HCT116 (cell line): ENCODE data around the gene PSKH1. TPM values are rescaled to one million over a fixed set of nuclear protein-coding genes. Genes with fewer than 3 reads are reported as not detected.
A peak's percentile ranks its signal among the peaks of the same experiment; 100 is the strongest.

Experiments used
- ATAC-seq: fragments of 200-7000 bp; cut with Tn5 transposase; 2 replicates; pipeline ENCODE4 v1.9.1; 2020; ENCODE audit warnings: mild to moderate bottlenecking, moderate library complexity
- BruUV-seq: library from RNA; stranded (reverse); fragments of 400-500 nt; replicated peaks from 2 replicates; lab custom pipeline; 2021; lab: Mats Ljungman, UMichigan
- CTCF ChIA-PET: fragments of 300-600 bp; sonication (Branson Sonifier 250); formaldehyde crosslinking; loops from one replicate; lab custom pipeline; 2021; ENCODE audit warnings: antibody characterized with exemption; lab: Charles Lee
- POLR2A ChIA-PET: fragments of 300-600, 350-600 bp; sonication (Branson Sonifier 250); formaldehyde crosslinking; loops from one replicate; lab custom pipeline; 2021; ENCODE audit warnings: antibody characterized with exemption; lab: Charles Lee
- RAD21 ChIA-PET, 2 experiments: fragments of 300-600 bp; sonication (Branson Sonifier 250); formaldehyde crosslinking; loops; one replicate each; lab custom pipeline; 2023; ENCODE audit warnings: low total read pairs in 2 of 2; ENCODE audit not compliant: uncharacterized antibody in 2 of 2, unreplicated experiment in 2 of 2, low non-redundant PET in 1 of 2; lab: Charles Lee
- DNase-seq: peaks from one replicate; pipeline ENCODE4 v3.0.0-alpha.2; 2010; ENCODE audit warnings: low read depth, low spot score
- H2AFZ ChIP-seq: fragments of 200-600 bp; shearing (Covaris generic), sonication (generic); 2 replicates; pipeline ENCODE4 v1.6.1; 2017; ENCODE audit warnings: low read depth, mixed run types, mixed read lengths, antibody characterized with exemption, low read length; ENCODE audit not compliant: poor library complexity, severe bottlenecking
- H3K27ac ChIP-seq: 2 replicates; pipeline ENCODE4 v1.5.1; 2012; ENCODE audit warnings: low read depth, low read length
- H3K27me3 ChIP-seq: fragments of 200-600 bp; sonication (generic); 2 replicates; pipeline ENCODE4 v1.6.1; 2016; ENCODE audit warnings: mixed run types, low read length, mixed read lengths; ENCODE audit not compliant: insufficient read depth
- H3K36me3 ChIP-seq, 2 experiments: fragments of 200-500 bp in 1 of 2; fragments of 200-600 bp in 1 of 2; sonication (Bioruptor generic) in 1 of 2; sonication (generic) in 1 of 2; 2 replicates each; pipeline versions ENCODE4 v1.5.1 to v1.6.1; 2014 to 2016; ENCODE audit warnings: low read length in 2 of 2, inconsistent platforms in 1 of 2, mixed read lengths in 1 of 2, mixed run types in 1 of 2; ENCODE audit not compliant: insufficient read depth in 2 of 2, control insufficient read depth in 1 of 2
- H3K4me1 ChIP-seq, 2 experiments: fragments of 200-600 bp in 1 of 2; sonication (generic) in 1 of 2; 2 replicates each; pipeline versions ENCODE4 v1.5.1 to v1.6.1; 2012 to 2017; ENCODE audit warnings: low read length in 2 of 2, inconsistent platforms in 1 of 2, mild to moderate bottlenecking in 1 of 2, mixed read lengths in 1 of 2, mixed run types in 1 of 2, moderate library complexity in 1 of 2; ENCODE audit not compliant: insufficient read depth in 2 of 2, control insufficient read depth in 1 of 2
- H3K4me2 ChIP-seq: fragments of 200-600 bp; sonication (generic); 2 replicates; pipeline ENCODE4 v1.6.1; 2017; ENCODE audit warnings: mixed run types, low read length, mixed read lengths
- H3K4me3 ChIP-seq, 2 experiments: fragments of 200-600 bp in 1 of 2; sonication (generic) in 1 of 2; replicated peaks in 1 of 2; 2 replicates each; pipeline ENCODE4 v1.5.1; 2011 to 2016; ENCODE audit warnings: low read length in 2 of 2, control low read depth in 1 of 2, low read depth in 1 of 2, mild to moderate bottlenecking in 1 of 2, mixed read lengths in 1 of 2, mixed run types in 1 of 2
- H3K79me2 ChIP-seq: fragments of 200-600 bp; sonication (generic); 2 replicates; pipeline ENCODE4 v1.6.1; 2017; ENCODE audit warnings: mild to moderate bottlenecking, mixed run types, low read length, moderate library complexity, mixed read lengths; ENCODE audit not compliant: insufficient read depth
- H3K9ac ChIP-seq: fragments of 200-600 bp; sonication (generic); 2 replicates; pipeline ENCODE4 v1.6.1; 2016; ENCODE audit warnings: low read length, mixed read lengths
- H3K9me2 ChIP-seq: fragments of 200-600 bp; sonication (generic), shearing (Covaris generic); 2 replicates; pipeline ENCODE4 v1.6.1; 2017; ENCODE audit warnings: mixed run types, mild to moderate bottlenecking, moderate library complexity; ENCODE audit not compliant: insufficient read depth
- H3K9me3 ChIP-seq, 2 experiments: fragments of 200-500 bp in 1 of 2; fragments of 200-600 bp in 1 of 2; sonication (Bioruptor generic) in 1 of 2; sonication (generic) in 1 of 2; 2 replicates each; pipeline ENCODE4 v1.6.1; 2014 to 2017; ENCODE audit warnings: low read length in 2 of 2, mixed read lengths in 2 of 2, inconsistent platforms in 1 of 2, low read depth in 1 of 2, mild to moderate bottlenecking in 1 of 2, mixed run types in 1 of 2, moderate library complexity in 1 of 2; ENCODE audit not compliant: control insufficient read depth in 1 of 2, insufficient read depth in 1 of 2
- H4K20me1 ChIP-seq: fragments of 200-600 bp; sonication (generic), shearing (Covaris generic); 2 replicates; pipeline ENCODE4 v1.6.1; 2017; ENCODE audit warnings: mixed run types, mild to moderate bottlenecking, moderate library complexity; ENCODE audit not compliant: insufficient read depth
- CTCF ChIP-seq, 3 experiments: fragments of 200-600 bp in 1 of 3; sonication (generic) in 1 of 3; IDR thresholded peaks in 2 of 3; conservative IDR thresholded peaks in 1 of 3; 2 replicates each; pipeline ENCODE4 v1.5.1; 2012 to 2017; ENCODE audit warnings: low read depth in 2 of 3, low read length in 2 of 3, antibody characterized with exemption in 1 of 3, borderline replicate concordance in 1 of 3, control low read depth in 1 of 3, mild to moderate bottlenecking in 1 of 3, mixed read lengths in 1 of 3, mixed run types in 1 of 3, moderate library complexity in 1 of 3; ENCODE audit not compliant: insufficient read depth in 1 of 3
- EZH2phosphoT487 ChIP-seq: fragments of 200-600 bp; IDR thresholded peaks from 2 replicates; pipeline ENCODE4 v1.6.1; 2018; ENCODE audit warnings: antibody characterized with exemption, borderline replicate concordance
- ZFX ChIP-seq: fragments of 450-650 bp; IDR thresholded peaks from 2 replicates; pipeline ENCODE4 v1.6.1; 2017
- intact Hi-C: fragments of 100-400 bp; cut with micrococcal nuclease; formaldehyde crosslinking; loops from 2 replicates; pipeline ENCODE4 v1.10.0; 2022
- total RNA-seq: library from RNA; stranded (reverse); gene quantifications from one replicate; pipeline ENCODE4 v1.2.1, GENCODE V29; 2021; ENCODE audit not compliant: unreplicated experiment

PSKH1 gene
- total RNA-seq, 1 experiment from 2014 or later: 16.2 TPM

GRCh38 chr16:67892375-67892774 is 679 bp upstream of the PSKH1 start:
- Histone ChIP-seq H3K27me3 (no peaks in the 10 kb centered on the region), H3K9ac (peak overlapping the region; percentile 50), H3K4me3 (peak overlapping the region; percentile 46 to 91), H3K4me1 (peaks cover 13% of the 10 kb centered on the region in 2 experiments), H2AFZ (peak overlapping the region; percentile 1), H3K4me2 (peak overlapping the region; percentile 76), H3K9me3 (no peaks in the 10 kb centered on the region), H3K36me3 (no peaks in the 10 kb centered on the region), H4K20me1 (no peaks in the 10 kb centered on the region), H3K9me2 (no peaks in the 10 kb centered on the region), H3K27ac (no peak overlapping the region), H3K79me2 (peaks cover 39% of the 10 kb centered on the region)
- ATAC-seq: no peak
- ChIA-PET CTCF (no interaction called here), POLR2A (no interaction called here), RAD21 (no interaction called here)
- TSS peak; percentile 82 for BruUV-seq
- DNase-seq: no peak
- intact Hi-C loops: no loop called here
- TF ChIP-seq CTCF (IDR thresholded peaks at IDR 0.05 in 2 of 3, conservative IDR thresholded peaks at IDR 0.05 in 1 of 3; ENCODE audit: borderline replicate concordance in 1 of 3, insufficient read depth in 1 of 3, low read depth in 2 of 3, low read length in 2 of 3): no peak

GRCh38 chr16:67893743-67894399 is 817 bp downstream of the PSKH1 start:
- Histone ChIP-seq H3K79me2 (peaks cover 45% of the 10 kb centered on the region), H3K27ac (peak overlapping the region; percentile 78), H2AFZ (no peak overlapping the region), H3K27me3 (no peaks in the 10 kb centered on the region), H3K9me2 (no peaks in the 10 kb centered on the region), H4K20me1 (no peaks in the 10 kb centered on the region), H3K4me3 (peak overlapping the region; percentile 91 to 98), H3K4me2 (peak overlapping the region; percentile 76), H3K36me3 (no peaks in the 10 kb centered on the region), H3K9me3 (no peaks in the 10 kb centered on the region), H3K9ac (peak overlapping the region; percentile 97), H3K4me1 (peaks cover 13% of the 10 kb centered on the region in 2 experiments)
- CTCF ChIA-PET: interaction anchor here (1.1 kb wide), 1 partner anchor 11 kb away, joined by 4 read pairs; no protein-coding TSS in a partner anchor
- DNase-seq: no peak
- BruUV-seq: TSS peak; percentile 55
- intact Hi-C loops: no loop called here
- RAD21 ChIA-PET: interaction anchor here in 1 of 2 experiments (1.1 kb wide), 1 partner anchor 77 kb away, joined by 7 read pairs; no protein-coding TSS in a partner anchor
- POLR2A ChIA-PET: no interaction called here
- TF ChIP-seq EZH2phosphoT487 (no peak), ZFX (0 out of 2 replicates have a peak, but pooled peaks have one; percentile 35)
- no peak for ATAC-seq
